Fibroblast of mammary gland (primary cell): ENCODE measurements around the gene SPC25.
A peak's percentile ranks its signal among the peaks of the same experiment; 100 is the strongest.
"Not testable (repeated sequence)": the region's sequence is repeated elsewhere in the genome, so short reads cannot be mapped to it uniquely, and the experiment has no call there.

Experiments
- DNase-seq: peaks from one replicate; pipeline ENCODE4 v3.0.0-alpha.2; 2010; ENCODE audit warnings: low read depth
- H3K4me3 ChIP-seq: 2 replicates; pipeline ENCODE4 v1.5.1; 2011; ENCODE audit warnings: low read depth, mild to moderate bottlenecking, low read length, moderate library complexity; ENCODE audit not compliant: control insufficient read depth
- TF ChIP-seq, protein P1 (sequence below): conservative IDR thresholded peaks from 2 replicates; pipeline ENCODE4 v1.5.1; 2011; ENCODE audit warnings: low read depth, low read length, inconsistent platforms; ENCODE audit not compliant: control insufficient read depth, insufficient read depth

SPC25 gene

DNA sequence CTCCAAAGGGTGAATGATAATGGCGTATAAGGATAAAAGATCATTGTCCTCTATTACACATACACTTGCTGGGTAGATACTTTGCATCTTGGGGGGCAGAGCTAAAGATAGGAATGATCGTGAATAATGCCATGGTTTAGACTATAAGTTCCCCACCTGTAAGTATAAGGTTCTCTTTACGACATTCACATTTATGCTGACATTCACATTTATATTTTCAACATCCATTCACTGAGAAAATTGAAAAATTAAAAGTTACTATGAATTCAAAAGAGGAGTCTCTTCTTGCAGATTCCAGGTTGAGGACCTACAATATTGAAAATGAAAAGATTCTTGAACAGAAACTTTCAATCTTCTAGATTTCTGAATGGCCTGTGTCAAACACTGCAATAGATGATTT is 2.1 kb upstream of the SPC25 start:
- TF ChIP-seq, protein P1, sequence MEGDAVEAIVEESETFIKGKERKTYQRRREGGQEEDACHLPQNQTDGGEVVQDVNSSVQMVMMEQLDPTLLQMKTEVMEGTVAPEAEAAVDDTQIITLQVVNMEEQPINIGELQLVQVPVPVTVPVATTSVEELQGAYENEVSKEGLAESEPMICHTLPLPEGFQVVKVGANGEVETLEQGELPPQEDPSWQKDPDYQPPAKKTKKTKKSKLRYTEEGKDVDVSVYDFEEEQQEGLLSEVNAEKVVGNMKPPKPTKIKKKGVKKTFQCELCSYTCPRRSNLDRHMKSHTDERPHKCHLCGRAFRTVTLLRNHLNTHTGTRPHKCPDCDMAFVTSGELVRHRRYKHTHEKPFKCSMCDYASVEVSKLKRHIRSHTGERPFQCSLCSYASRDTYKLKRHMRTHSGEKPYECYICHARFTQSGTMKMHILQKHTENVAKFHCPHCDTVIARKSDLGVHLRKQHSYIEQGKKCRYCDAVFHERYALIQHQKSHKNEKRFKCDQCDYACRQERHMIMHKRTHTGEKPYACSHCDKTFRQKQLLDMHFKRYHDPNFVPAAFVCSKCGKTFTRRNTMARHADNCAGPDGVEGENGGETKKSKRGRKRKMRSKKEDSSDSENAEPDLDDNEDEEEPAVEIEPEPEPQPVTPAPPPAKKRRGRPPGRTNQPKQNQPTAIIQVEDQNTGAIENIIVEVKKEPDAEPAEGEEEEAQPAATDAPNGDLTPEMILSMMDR = no peak
- no peak for DNase-seq
- H3K4me3 ChIP-seq = no peak overlapping the region

GRCh38 chr2:168889635-168890005 is 610 bp downstream of the SPC25 start:
- TF ChIP-seq, protein P1 = no peak
- peak overlapping the region; percentile 87 for H3K4me3 ChIP-seq

GRCh38 chr2:168884975-168885374 is 5.3 kb downstream of the SPC25 start:
- TF ChIP-seq, protein P1 = no peak
- DNase-seq = peak; percentile 71
- no peak overlapping the region for H3K4me3 ChIP-seq

More at GRCh38 chr2:168889635-168890005, 610 bp downstream of the SPC25 start:
- DNase-seq = no peak

DNA sequence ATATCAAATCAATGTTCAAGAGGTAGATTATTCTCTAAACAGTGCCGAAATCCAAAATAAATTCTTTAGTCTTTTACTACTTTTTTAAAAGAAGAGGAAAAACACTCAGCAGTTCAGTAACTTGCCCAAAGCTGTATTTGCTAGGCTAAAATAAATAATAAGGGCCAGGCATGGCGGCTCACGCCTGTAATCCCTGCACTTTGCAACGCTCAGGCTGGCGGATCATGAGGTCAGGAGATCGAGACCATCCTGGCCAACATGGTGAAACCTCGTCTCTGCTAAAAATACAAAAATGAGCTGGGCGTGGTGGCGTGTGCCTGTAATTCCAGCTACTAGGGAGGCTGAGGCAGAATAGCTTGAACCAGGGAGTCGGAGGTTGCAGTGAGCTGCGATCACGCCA is 8.1 kb downstream of the SPC25 start:
- H3K4me3 ChIP-seq, DNase-seq: not testable (repeated sequence)

DNA sequence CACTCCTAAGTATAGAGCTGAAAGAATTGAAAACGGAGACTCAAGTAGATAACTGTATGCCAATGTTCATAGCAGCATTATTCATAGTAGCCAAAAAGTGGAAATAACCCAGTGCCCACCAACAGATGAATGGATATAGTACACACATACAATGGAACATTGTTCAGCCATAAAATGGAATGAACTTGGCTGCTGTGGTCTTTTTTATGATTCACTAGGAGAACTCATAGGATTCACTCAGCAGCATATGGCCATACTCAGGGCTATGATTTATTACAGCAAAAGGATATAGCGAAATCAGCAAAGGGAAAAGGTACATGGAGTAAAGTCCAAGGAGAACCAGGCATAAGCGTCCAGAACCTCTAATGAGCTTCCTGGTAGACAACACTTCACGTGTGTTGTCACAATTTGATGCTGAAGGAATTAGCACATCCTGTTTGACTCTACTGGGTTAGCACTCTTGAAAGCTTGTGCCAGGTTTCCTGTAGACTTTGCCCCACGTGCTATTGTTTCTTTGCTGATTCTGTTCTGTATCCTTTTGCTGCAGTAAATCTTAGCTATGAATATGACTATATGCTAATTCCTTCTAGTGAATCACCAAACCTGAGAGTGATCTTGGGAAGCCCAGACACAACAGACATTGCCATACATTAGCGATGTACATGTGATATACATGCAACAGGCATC is 15.7 kb downstream of the SPC25 start:
- no peak for DNase-seq
- no peak overlapping the region for H3K4me3 ChIP-seq
- TF ChIP-seq, protein P1 = no peak

- not testable (repeated sequence) for H3K4me3 ChIP-seq
Observed at GRCh38 chr2:168870824-168871223, 19.4 kb downstream of the SPC25 start.

GRCh38 chr2:168870369-168870768 is 19.9 kb downstream of the SPC25 start:
- H3K4me3 ChIP-seq, DNase-seq: not testable (repeated sequence)

More at GRCh38 chr2:168870824-168871223, 19.4 kb downstream of the SPC25 start:
- not testable (repeated sequence) for DNase-seq

GRCh38 chr2:168867164-168867563 is 23.1 kb downstream of the SPC25 start:
- not testable (repeated sequence) for H3K4me3 ChIP-seq, DNase-seq

DNA sequence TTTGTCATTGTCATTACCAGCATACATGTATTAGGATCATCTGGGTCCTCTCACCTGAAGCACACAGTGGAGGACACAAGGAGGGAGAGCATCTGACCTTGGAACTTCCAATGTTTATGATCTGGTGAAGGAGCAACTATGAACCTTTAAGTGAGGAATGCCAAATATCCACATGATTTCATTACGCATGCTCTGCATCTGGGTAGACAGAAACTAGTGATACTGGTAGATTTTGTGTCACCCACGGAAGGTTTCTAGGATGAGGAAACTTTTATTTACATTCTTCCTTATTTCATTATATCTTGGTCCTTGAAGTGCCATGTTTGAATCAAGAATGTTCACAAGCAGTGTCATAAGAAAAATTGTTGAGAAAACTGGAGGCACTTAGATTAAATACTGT is 32.1 kb downstream of the SPC25 start:
- DNase-seq = no peak
- no peak overlapping the region for H3K4me3 ChIP-seq
- TF ChIP-seq, protein P1 = no peak
